ENCODE results near the gene KCNH8.
"Not testable (repeated sequence)": the region's sequence is repeated elsewhere in the genome, so short reads cannot be mapped to it uniquely, and the experiment has no call there.

DNA sequence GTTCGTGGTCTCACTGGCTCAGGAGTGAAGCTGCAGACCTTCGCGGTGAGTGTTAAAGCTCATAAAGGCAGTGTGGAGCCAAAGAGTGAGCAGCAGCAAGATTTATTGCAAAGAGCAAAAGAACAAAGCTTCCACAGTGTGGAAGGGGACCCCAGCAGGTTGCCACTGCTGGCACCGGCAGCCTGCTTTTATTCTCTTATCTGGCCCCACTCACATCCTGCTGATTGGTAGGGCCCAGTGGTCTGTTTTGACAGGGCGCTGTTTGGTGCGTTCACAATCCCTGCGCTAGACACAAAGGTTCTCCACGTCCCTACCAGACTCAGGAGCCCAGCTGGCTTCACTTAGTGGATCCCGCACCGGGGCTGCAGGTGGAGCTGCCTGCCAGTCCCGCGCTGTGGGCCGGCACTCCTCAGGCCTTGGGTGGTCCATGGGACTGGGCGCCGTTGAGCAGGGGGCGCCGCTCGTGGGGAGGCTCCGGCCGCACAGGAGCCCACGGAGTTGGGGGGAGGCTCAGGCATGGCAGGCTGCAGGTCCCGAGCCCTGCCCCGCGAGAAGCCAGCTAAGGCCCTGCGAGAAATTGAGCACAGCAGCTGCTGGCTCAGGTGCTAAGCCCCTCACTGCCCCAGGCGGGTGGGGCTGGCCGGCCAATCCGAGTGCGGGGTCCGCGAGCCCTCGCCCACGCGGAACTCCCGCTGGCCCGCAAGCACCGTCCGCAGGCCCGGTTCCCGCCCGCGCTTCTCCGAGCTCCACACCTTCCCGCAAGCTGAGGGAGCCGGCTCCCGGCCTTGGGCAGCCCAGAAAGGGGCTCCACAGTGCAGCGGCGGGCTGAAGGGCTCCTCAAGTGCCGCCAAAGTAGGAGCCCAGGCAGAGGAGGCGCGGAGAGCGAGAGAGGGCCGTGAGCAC is 85.8 kb downstream of the KCNH8 start:
- TF ChIP-seq, protein P1, sequence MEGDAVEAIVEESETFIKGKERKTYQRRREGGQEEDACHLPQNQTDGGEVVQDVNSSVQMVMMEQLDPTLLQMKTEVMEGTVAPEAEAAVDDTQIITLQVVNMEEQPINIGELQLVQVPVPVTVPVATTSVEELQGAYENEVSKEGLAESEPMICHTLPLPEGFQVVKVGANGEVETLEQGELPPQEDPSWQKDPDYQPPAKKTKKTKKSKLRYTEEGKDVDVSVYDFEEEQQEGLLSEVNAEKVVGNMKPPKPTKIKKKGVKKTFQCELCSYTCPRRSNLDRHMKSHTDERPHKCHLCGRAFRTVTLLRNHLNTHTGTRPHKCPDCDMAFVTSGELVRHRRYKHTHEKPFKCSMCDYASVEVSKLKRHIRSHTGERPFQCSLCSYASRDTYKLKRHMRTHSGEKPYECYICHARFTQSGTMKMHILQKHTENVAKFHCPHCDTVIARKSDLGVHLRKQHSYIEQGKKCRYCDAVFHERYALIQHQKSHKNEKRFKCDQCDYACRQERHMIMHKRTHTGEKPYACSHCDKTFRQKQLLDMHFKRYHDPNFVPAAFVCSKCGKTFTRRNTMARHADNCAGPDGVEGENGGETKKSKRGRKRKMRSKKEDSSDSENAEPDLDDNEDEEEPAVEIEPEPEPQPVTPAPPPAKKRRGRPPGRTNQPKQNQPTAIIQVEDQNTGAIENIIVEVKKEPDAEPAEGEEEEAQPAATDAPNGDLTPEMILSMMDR (IDR thresholded peaks at IDR 0.05) = not testable (repeated sequence)
- not testable (repeated sequence) for TF ChIP-seq EZH2 (IDR thresholded peaks at IDR 0.05)
